H1 (cell line): ENCODE results near the gene BGN. TPM values are rescaled to one million over a fixed set of nuclear protein-coding genes. Genes with fewer than 3 reads are reported as not detected.

ENCODE experiments used
- CTCF ChIA-PET: fragments of 300-600 bp; sonication (Branson Sonifier 250); formaldehyde crosslinking; loops from one replicate; lab custom pipeline; 2021; ENCODE audit not compliant: partially characterized antibody; lab: Charles Lee
- POLR2A ChIA-PET: fragments of 300-600 bp; sonication (Branson Sonifier 250); formaldehyde crosslinking; loops from one replicate; lab custom pipeline; 2021; ENCODE audit warnings: inconsistent platforms; ENCODE audit not compliant: partially characterized antibody; lab: Charles Lee
- DNase-seq, 2 experiments: peaks; one replicate each; pipeline versions ENCODE4 v3.0.0 to v3.0.0-alpha.2; 2010 to 2022; ENCODE audit warnings: low spot score in 2 of 2, low read depth in 1 of 2, mixed read lengths in 1 of 2
- FAIRE-seq: peaks from 2 replicates; lab custom pipeline; 2011; peaks lifted over from hg19 to GRCh38; lab: Jason Lieb, UNC
- H2AFZ ChIP-seq: 2 replicates; pipeline ENCODE4 v1.8.1; 2012; ENCODE audit warnings: low read length, inconsistent platforms
- H2AK5ac ChIP-seq: 2 replicates; pipeline ENCODE4 v1.6.1; 2013; ENCODE audit warnings: low read depth, low read length
- H2BK120ac ChIP-seq: replicated peaks from 2 replicates; pipeline ENCODE3; 2013; ENCODE audit warnings: low read depth, low read length, inconsistent platforms
- H2BK12ac ChIP-seq: 2 replicates; pipeline ENCODE4 v1.6.1; 2013; ENCODE audit warnings: low read depth, low read length
- H2BK15ac ChIP-seq: 2 replicates; pipeline ENCODE4 v1.6.1; 2013; ENCODE audit warnings: low read length
- H2BK20ac ChIP-seq: 2 replicates; pipeline ENCODE4 v1.6.1; 2013; ENCODE audit warnings: low read length
- H2BK5ac ChIP-seq: 2 replicates; pipeline ENCODE4 v1.6.1; 2013; ENCODE audit warnings: low read depth, low read length
- H3K14ac ChIP-seq: 2 replicates; pipeline ENCODE4 v1.6.1; 2013; ENCODE audit warnings: inconsistent platforms; ENCODE audit not compliant: insufficient read length
- H3K18ac ChIP-seq: 2 replicates; pipeline ENCODE4 v1.6.1; 2013; ENCODE audit warnings: low read length; ENCODE audit errors: extremely low read depth
- H3K23ac ChIP-seq: 2 replicates; pipeline ENCODE4 v1.6.1; 2013; ENCODE audit warnings: inconsistent platforms; ENCODE audit not compliant: insufficient read length
- H3K23me2 ChIP-seq: 2 replicates; pipeline ENCODE4 v1.6.1; 2013; ENCODE audit warnings: low read depth, low read length
- H3K27ac ChIP-seq: 2 replicates; pipeline ENCODE4 v1.6.1; 2011; ENCODE audit warnings: low read depth, low read length, inconsistent platforms
- H3K27me3 ChIP-seq, 4 experiments: replicated peaks in 1 of 4; 1 replicate in 1 of 4; 2 replicates in 3 of 4; pipeline versions ENCODE4 v1.6.1 to v1.8.1; 2011 to 2013; ENCODE audit warnings: low read length in 3 of 4, mild to moderate bottlenecking in 3 of 4, inconsistent platforms in 2 of 4, mixed read lengths in 2 of 4, moderate library complexity in 1 of 4; ENCODE audit not compliant: control insufficient read depth in 3 of 4, insufficient read depth in 3 of 4; ENCODE audit errors: extremely low read depth in 1 of 4
- H3K36me3 ChIP-seq, 4 experiments: 2 replicates each; pipeline versions ENCODE4 v1.6.1 to v1.8.1; 2011 to 2013; ENCODE audit warnings: mild to moderate bottlenecking in 4 of 4, low read length in 3 of 4, moderate library complexity in 2 of 4, control low read depth in 1 of 4, inconsistent platforms in 1 of 4; ENCODE audit not compliant: insufficient read depth in 4 of 4, control insufficient read depth in 2 of 4
- H3K4ac ChIP-seq: replicated peaks from 2 replicates; pipeline ENCODE3; 2013; ENCODE audit warnings: low read length, low read depth, mixed read lengths, inconsistent platforms; ENCODE audit not compliant: insufficient read length
- H3K4me1 ChIP-seq, 4 experiments: replicated peaks in 1 of 4; 1 replicate in 1 of 4; 2 replicates in 3 of 4; pipeline versions ENCODE4 v1.6.1 to v1.8.1; 2011 to 2013; ENCODE audit warnings: low read length in 3 of 4, inconsistent platforms in 2 of 4, mixed read lengths in 1 of 4; ENCODE audit not compliant: insufficient read depth in 4 of 4, control insufficient read depth in 3 of 4
- H3K4me2 ChIP-seq, 2 experiments: 2 replicates each; pipeline versions ENCODE4 v1.6.1 to v1.8.1; 2011 to 2013; ENCODE audit warnings: low read depth in 2 of 2, low read length in 2 of 2, control low read depth in 1 of 2, inconsistent platforms in 1 of 2, mild to moderate bottlenecking in 1 of 2; ENCODE audit not compliant: insufficient read depth in 1 of 2
- H3K4me3 ChIP-seq, 4 experiments: fragments of 200-600, 300-600 bp in 1 of 4; sonication (generic), shearing (Covaris generic), sonication (Bioruptor Twin) in 1 of 4; 2 replicates each; pipeline versions ENCODE4 v1.5.1 to v1.8.1; 2011 to 2016; ENCODE audit warnings: low read length in 4 of 4, low read depth in 3 of 4, control low read depth in 2 of 4, inconsistent platforms in 2 of 4, mild to moderate bottlenecking in 2 of 4, mixed read lengths in 1 of 4, moderate library complexity in 1 of 4; ENCODE audit not compliant: insufficient read depth in 2 of 4; ENCODE audit errors: extremely low read depth in 1 of 4
- H3K56ac ChIP-seq: replicated peaks from 2 replicates; pipeline ENCODE3; 2013; ENCODE audit warnings: low read depth, mild to moderate bottlenecking, mixed read lengths, low read length, inconsistent platforms; ENCODE audit not compliant: insufficient read length
- H3K79me1 ChIP-seq: 2 replicates; pipeline ENCODE4 v1.6.1; 2013; ENCODE audit warnings: low read depth, low read length, control low read depth
- H3K79me2 ChIP-seq, 2 experiments: 2 replicates each; pipeline versions ENCODE4 v1.6.1 to v1.8.1; 2012 to 2013; ENCODE audit warnings: low read length in 2 of 2, mild to moderate bottlenecking in 2 of 2, inconsistent platforms in 1 of 2; ENCODE audit not compliant: insufficient read depth in 2 of 2, control insufficient read depth in 1 of 2
- H3K9ac ChIP-seq, 4 experiments: replicated peaks in 1 of 4; 1 replicate in 1 of 4; 2 replicates in 3 of 4; pipeline versions ENCODE4 v1.6.1 to v1.8.1; 2011 to 2013; ENCODE audit warnings: low read depth in 3 of 4, low read length in 3 of 4, control low read depth in 2 of 4, mild to moderate bottlenecking in 2 of 4, moderate library complexity in 2 of 4, inconsistent platforms in 1 of 4; ENCODE audit errors: extremely low read depth in 1 of 4
- H3K9me3 ChIP-seq, 2 experiments: 2 replicates each; pipeline versions ENCODE4 v1.6.1 to v1.8.1; 2012 to 2013; ENCODE audit warnings: mild to moderate bottlenecking in 2 of 2, moderate library complexity in 2 of 2, control low read depth in 1 of 2, inconsistent platforms in 1 of 2, low read depth in 1 of 2, low read length in 1 of 2, mixed read lengths in 1 of 2; ENCODE audit not compliant: insufficient read depth in 2 of 2
- H4K20me1 ChIP-seq, 2 experiments: replicated peaks in 1 of 2; 2 replicates each; pipeline versions ENCODE3 to v1.8.1; 2011 to 2013; ENCODE audit warnings: inconsistent platforms in 2 of 2, low read length in 2 of 2, mild to moderate bottlenecking in 1 of 2; ENCODE audit not compliant: insufficient read depth in 2 of 2, control insufficient read depth in 1 of 2
- H4K5ac ChIP-seq: 2 replicates; pipeline ENCODE4 v1.6.1; 2013; ENCODE audit warnings: low read length, low read depth, mixed read lengths, inconsistent platforms; ENCODE audit not compliant: insufficient read length
- H4K8ac ChIP-seq: 2 replicates; pipeline ENCODE4 v1.8.0; 2013; ENCODE audit warnings: mild to moderate bottlenecking, moderate library complexity, low read length, inconsistent platforms; ENCODE audit not compliant: insufficient read depth; ENCODE audit errors: extremely low read depth
- H4K91ac ChIP-seq: replicated peaks from 2 replicates; pipeline ENCODE3; 2013; ENCODE audit warnings: low read length, mixed read lengths, inconsistent platforms; ENCODE audit not compliant: insufficient read length
- CBX5 ChIP-seq: fragments of 300-800, 300-1000 bp; sonication (generic); IDR thresholded peaks from 2 replicates; pipeline ENCODE4 v1.7.1; 2016; ENCODE audit warnings: antibody characterized with exemption, low read length, low read depth
- CHD1 ChIP-seq: IDR thresholded peaks from 2 replicates; pipeline ENCODE4 v1.6.1; 2012; ENCODE audit warnings: low read depth, low read length, improper control_type of control experiment
- CTBP2 ChIP-seq: IDR thresholded peaks from 2 replicates; pipeline ENCODE4 v1.7.0; 2011; ENCODE audit warnings: borderline replicate concordance, mild to moderate bottlenecking, moderate library complexity, mixed read lengths, low read length; ENCODE audit not compliant: insufficient read depth, insufficient read length
- JUN ChIP-seq: IDR thresholded peaks from 2 replicates; pipeline ENCODE4 v1.6.1; 2011; ENCODE audit warnings: low read depth, mild to moderate bottlenecking, improper control_type of control experiment, low read length
- KDM4A ChIP-seq: IDR thresholded peaks from one replicate; pipeline ENCODE4 v1.7.1; 2012; ENCODE audit warnings: low read depth, mild to moderate bottlenecking, moderate library complexity, low read length, inconsistent platforms; ENCODE audit not compliant: severe bottlenecking
- RAD21 ChIP-seq, 2 experiments: IDR thresholded peaks in 1 of 2; conservative IDR thresholded peaks in 1 of 2; 2 replicates each; pipeline ENCODE4 v1.6.1; 2011; ENCODE audit warnings: low read depth in 2 of 2, low read length in 2 of 2, improper control_type of control experiment in 1 of 2, inconsistent platforms in 1 of 2, mild to moderate bottlenecking in 1 of 2, moderate library complexity in 1 of 2
- SAP30 ChIP-seq: fragments of 300-600 bp; sonication (generic); IDR thresholded peaks from 2 replicates; pipeline ENCODE4 v1.7.1; 2012; ENCODE audit warnings: low read length, moderate library complexity, mild to moderate bottlenecking, inconsistent platforms; ENCODE audit not compliant: insufficient read depth, insufficient replicate concordance
- SP2 ChIP-seq: IDR thresholded peaks from 2 replicates; pipeline ENCODE4 v1.6.1; 2012; ENCODE audit warnings: mild to moderate bottlenecking, low read length, inconsistent platforms
- SUZ12 ChIP-seq: fragments of 200-600 bp; sonication (generic); IDR thresholded peaks from 2 replicates; pipeline ENCODE4 v1.6.1; 2012; ENCODE audit warnings: mild to moderate bottlenecking, inconsistent platforms, low read length, moderate library complexity, mixed read lengths
- YY1 ChIP-seq: IDR thresholded peaks from 2 replicates; pipeline ENCODE4 v1.6.1; 2011; ENCODE audit warnings: low read depth, mild to moderate bottlenecking, low read length
- WGBS, 2 experiments: shearing (Covaris generic) in 1 of 2; methylation state at CpG; one replicate each; pipeline versions ENCODE4 v1.1.6 to v1.1.7; 2013 to 2015; ENCODE audit warnings: low lambda C conversion rate in 2 of 2, mixed read lengths in 2 of 2, inconsistent platforms in 1 of 2, low coverage in 1 of 2, missing lambda C conversion rate in 1 of 2; ENCODE audit not compliant: insufficient replicate concordance in 2 of 2, insufficient coverage in 1 of 2, insufficient read length in 1 of 2; ENCODE audit errors: extremely low coverage in 1 of 2, missing lambda C conversion rate in 1 of 2; 5-methylcytosine and 5-hydroxymethylcytosine counted together
- polyA plus RNA-seq, 7 experiments: library from polyadenylated mRNA; depleted of rRNA in 3 of 7; stranded (reverse) in 5 of 7; unstranded in 2 of 7; fragments of >200 nt in 5 of 7; fragments of 200-250 nt in 2 of 7; gene quantifications; 1 replicate in 5 of 7; 2 replicates in 1 of 7; 4 replicates in 1 of 7; pipeline versions ENCODE4 v1.2.1 to v1.2.3, GENCODE V29; 2011 to 2013; ENCODE audit warnings: missing spikeins in 2 of 7, mixed read lengths in 2 of 7
- total RNA-seq: library from RNA; stranded (reverse); fragmentation: NEBNext Ultra II Directional; extraction: Animal tissue kit (Norgen Biotek cat#: 25700); gene quantifications from 2 replicates; pipeline ENCODE4 v1.2.1, GENCODE V29; 2021
- TF ChIP-seq, protein P1 (sequence below), 3 experiments: IDR thresholded peaks; 1 replicate in 2 of 3; 2 replicates in 1 of 3; pipeline versions ENCODE4 v1.5.1 to v1.6.1; 2011; ENCODE audit warnings: low read length in 3 of 3, mild to moderate bottlenecking in 3 of 3, inconsistent platforms in 2 of 3, low read depth in 1 of 3, moderate library complexity in 1 of 3; ENCODE audit not compliant: insufficient read depth in 1 of 3; ENCODE audit errors: control extremely low read depth in 1 of 3

Gene BGN
- total and polyA plus RNA-seq, 2 of the 8 experiments (the other 6 are each of a cell fraction or from before 2014, with no cell fraction given) = 1.8 to 2.4 TPM

DNA sequence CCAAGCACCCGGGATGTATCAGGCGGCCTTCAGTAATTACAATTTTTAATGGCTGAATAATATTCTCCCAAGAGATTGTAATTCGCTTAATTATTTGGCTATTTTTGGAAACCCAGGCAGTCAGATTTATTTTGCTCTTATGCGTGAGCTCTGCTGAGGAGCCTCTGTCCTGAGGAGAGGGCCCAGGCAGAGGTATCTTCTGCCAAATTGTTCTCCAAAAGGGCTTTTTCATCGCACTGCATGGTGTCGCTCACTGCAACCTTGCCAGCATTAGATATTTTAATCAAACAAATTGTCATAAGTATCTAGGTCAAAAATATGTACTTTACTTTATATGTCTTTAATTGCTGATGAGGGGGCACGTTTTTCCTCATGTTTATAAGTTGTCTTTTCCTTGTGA lies 28.5 kb downstream of the BGN start:
- H3K79me2 ChIP-seq = no peaks in the 10 kb centered on the region
- no peak overlapping the region for H2BK120ac ChIP-seq
- H3K18ac ChIP-seq = no peak overlapping the region
- no peak overlapping the region for H3K23ac ChIP-seq
- ChIA-PET CTCF (interaction anchor here (1.2 kb wide), 1 partner anchor 45 kb away, joined by 4 read pairs; no protein-coding TSS in a partner anchor), POLR2A (interaction anchor here (0.7 kb wide), 1 partner anchor 29 kb away, joined by 3 read pairs; no protein-coding TSS in a partner anchor)
- no peak overlapping the region for H3K4me2 ChIP-seq
- FAIRE-seq (no peak), DNase-seq (no peak)
- H3K27ac ChIP-seq = no peak overlapping the region
- no peak overlapping the region for H3K4ac ChIP-seq
- no peak overlapping the region for H2AK5ac ChIP-seq
- no peak overlapping the region for H2AFZ ChIP-seq
- H3K27me3 ChIP-seq = peaks cover 9 to 13% (median 12%) of the 10 kb centered on the region in 4 experiments
- no peaks in the 10 kb centered on the region for H4K20me1 ChIP-seq
- no peaks in the 10 kb centered on the region for H3K9me3 ChIP-seq
- no peak overlapping the region for H4K91ac ChIP-seq
- H2BK5ac ChIP-seq = no peak overlapping the region
- H4K8ac ChIP-seq = no peak overlapping the region
- no peak overlapping the region for H3K4me3 ChIP-seq
- no peak overlapping the region for H3K9ac ChIP-seq
- H3K4me1 ChIP-seq = peaks cover 0 to 6% (median 0%) of the 10 kb centered on the region in 4 experiments; a peak in 1 of 7 replicates
- peaks cover 2% of the 10 kb centered on the region; the same call in 1 of the 2 replicates for H3K23me2 ChIP-seq
- H2BK15ac ChIP-seq = no peak overlapping the region
- H4K5ac ChIP-seq = no peak overlapping the region
- H3K14ac ChIP-seq = no peak overlapping the region
- no peaks in the 10 kb centered on the region for H3K36me3 ChIP-seq
- H3K79me1 ChIP-seq = no peaks in the 10 kb centered on the region
- H3K56ac ChIP-seq = no peak overlapping the region
- 92% methylated on average over 6 of the region's 7 CpGs; no CpG with 5 or more reads in 1 of the 2 experiments for WGBS, 2 experiments
- no peak overlapping the region for H2BK20ac ChIP-seq
- H2BK12ac ChIP-seq = no peak overlapping the region
- no peak for TF ChIP-seq CBX5
- TF ChIP-seq KDM4A = no peak
- TF ChIP-seq SP2 = no peak
- TF ChIP-seq CHD1 = no peak
- TF ChIP-seq, protein P1, sequence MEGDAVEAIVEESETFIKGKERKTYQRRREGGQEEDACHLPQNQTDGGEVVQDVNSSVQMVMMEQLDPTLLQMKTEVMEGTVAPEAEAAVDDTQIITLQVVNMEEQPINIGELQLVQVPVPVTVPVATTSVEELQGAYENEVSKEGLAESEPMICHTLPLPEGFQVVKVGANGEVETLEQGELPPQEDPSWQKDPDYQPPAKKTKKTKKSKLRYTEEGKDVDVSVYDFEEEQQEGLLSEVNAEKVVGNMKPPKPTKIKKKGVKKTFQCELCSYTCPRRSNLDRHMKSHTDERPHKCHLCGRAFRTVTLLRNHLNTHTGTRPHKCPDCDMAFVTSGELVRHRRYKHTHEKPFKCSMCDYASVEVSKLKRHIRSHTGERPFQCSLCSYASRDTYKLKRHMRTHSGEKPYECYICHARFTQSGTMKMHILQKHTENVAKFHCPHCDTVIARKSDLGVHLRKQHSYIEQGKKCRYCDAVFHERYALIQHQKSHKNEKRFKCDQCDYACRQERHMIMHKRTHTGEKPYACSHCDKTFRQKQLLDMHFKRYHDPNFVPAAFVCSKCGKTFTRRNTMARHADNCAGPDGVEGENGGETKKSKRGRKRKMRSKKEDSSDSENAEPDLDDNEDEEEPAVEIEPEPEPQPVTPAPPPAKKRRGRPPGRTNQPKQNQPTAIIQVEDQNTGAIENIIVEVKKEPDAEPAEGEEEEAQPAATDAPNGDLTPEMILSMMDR (IDR thresholded peaks at IDR 0.05; ENCODE audit: control extremely low read depth in 1 of 3, insufficient read depth in 1 of 3, low read depth in 1 of 3, low read length in 3 of 3) = no peak
- TF ChIP-seq RAD21 (IDR thresholded peaks at IDR 0.05 in 1 of 2, conservative IDR thresholded peaks at IDR 0.05 in 1 of 2; ENCODE audit: low read depth in 2 of 2, low read length in 2 of 2) = no peak
- no peak for TF ChIP-seq YY1
- no peak for TF ChIP-seq CTBP2
- TF ChIP-seq JUN = no peak
- no peak for TF ChIP-seq SAP30
- no peak for TF ChIP-seq SUZ12
